A172 (cell line): ENCODE data around the gene HENMT1. TPM values are rescaled to one million over a fixed set of nuclear protein-coding genes. Genes with fewer than 3 reads are reported as not detected.

ENCODE experiments used
- DNase-seq: peaks from one replicate; pipeline ENCODE4 v3.0.0-alpha.2; 2015; ENCODE audit warnings: low spot score
- total RNA-seq: library from RNA; depleted of rRNA; stranded (reverse); fragments of >200 nt; shearing (Covaris generic); gene quantifications from 2 replicates; pipeline ENCODE4 v1.2.3, GENCODE V29; 2014; rRNA removed

Gene HENMT1
- total RNA-seq, 1 experiment from 2014 or later: not detected

DNA sequence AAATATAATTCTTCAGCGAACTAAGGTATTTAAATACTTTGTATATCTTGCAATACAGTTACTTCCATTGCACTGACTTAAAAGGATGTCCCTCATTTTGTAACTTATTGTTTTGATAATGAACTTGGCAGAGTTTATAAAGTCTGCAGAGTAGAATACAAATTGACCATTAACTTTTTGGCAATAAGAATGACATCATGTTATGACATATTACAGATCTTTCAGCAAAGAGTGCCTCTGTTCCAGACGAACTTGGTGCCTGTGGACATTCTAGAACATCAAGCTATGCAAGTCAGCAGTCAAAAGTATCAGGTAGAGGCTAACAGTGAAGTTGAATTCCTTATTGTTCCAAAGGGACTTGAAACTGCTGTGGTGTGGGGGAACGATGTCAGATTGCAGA lies 32.9 kb downstream of the HENMT1 start:
- no peak for DNase-seq

DNA sequence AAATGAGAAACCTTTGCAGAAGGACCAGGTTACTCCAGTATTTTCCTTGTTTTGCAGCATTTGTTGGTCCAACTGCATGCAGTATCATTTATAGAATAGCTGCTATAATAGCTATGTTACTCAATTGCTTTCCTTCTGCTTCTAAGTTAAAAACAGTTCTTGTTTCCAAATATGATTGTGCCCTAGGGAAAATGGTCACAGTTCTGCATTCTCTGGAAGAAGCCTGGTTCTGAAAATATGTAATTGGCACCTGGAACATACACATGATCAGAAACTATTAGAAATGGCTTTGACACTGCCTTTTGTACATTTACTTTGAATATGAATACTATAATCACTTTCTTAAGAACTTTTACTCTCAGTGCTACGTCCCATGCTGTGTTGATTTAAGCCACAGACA lies 33.6 kb downstream of the HENMT1 start:
- DNase-seq: no peak

DNA sequence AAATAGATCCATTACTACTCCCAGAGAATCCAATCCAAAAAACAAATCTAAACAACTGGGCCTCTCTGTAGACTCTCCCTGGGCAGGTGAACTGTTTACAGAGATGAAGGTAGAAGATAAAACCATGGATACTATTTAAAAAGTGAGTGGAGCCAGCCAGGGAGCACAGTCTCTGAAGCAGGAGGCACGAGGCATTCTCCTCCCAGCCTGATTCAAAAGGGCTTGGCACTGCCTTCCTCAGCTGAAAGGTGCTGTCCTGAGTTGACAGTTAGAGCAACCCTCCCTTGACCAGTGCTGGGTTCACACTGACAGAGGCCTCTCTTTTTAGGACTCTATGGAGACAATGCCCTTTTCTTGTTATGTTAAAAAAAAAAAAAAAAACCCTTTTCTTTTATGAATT lies 36.8 kb downstream of the HENMT1 start:
- no peak for DNase-seq

DNA sequence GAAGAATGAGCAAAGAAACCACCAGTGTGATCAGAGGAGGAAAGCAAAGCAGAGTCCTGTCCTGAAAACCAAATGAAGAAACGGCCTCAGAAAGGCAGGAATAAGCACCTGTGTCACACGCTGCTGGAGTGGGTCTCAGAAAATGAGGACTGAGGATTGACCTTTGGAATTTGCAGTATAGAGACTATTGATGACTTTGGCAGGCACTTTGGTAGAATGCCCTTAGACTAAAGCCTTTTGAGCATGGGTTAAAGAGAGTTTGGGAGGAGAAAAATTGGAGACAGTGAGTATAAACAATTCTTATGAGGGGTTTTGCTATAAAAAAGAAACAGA lies 43.2 kb downstream of the HENMT1 start:
- no peak for DNase-seq

GRCh38 chr1:108617008-108617723 lies 43.7 kb downstream of the HENMT1 start:
- DNase-seq: no peak

DNA sequence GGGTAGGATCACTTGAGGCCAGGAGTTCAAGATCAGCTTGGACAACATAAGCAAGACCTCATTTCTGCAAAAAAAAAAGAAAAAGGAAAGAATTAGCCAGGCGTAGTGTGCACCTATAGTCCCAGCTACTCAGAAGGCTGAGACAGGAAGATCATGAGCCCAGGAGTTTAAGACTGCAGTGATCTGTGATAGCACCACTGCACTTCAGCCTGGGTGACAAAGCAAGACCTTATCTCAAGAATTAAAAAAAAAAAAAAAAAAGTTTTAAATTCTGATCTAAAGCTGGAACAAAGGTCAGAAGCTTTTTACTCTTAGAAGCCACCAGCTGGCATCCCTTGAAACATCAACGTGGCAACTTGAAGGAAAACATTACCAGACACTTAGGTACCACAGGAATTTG lies 45.3 kb downstream of the HENMT1 start:
- DNase-seq: no peak

DNA sequence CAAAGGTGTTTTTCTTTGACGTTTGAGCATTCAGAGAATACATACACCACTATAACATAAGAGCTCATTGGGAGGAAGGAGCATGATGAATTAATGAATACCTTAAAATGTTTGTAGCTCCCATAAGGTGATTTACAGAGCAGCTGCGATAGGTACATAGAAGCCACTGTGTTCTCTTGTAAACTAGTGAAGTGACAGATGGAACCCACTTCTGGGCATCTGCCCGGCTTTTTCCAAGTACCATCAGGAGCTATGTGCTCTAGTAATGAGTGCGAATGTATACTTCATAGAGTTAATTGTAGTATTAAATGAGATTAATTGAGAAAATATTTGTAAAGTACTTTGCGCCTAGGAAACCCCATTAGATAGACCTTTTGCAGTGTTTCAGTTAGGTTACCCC lies 48.4 kb downstream of the HENMT1 start:
- no peak for DNase-seq

DNA sequence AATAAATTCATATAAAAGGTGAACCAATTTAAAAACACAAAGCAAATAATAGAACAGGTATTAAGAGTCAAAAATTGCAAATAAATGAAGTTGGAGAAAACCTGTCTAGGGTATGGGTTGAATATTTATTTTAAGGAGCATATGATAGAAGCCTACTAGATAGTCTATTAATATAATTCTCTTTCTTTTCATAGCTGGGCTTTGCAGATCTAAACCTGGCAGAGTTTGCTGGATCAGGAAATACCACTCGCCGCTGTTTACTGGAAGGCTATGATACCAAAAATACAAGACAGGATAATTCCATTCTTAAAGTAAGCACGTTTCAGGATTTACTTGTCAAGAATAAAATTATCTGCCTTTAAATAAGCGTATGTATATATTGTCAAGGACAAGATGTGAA lies 48.9 kb downstream of the HENMT1 start:
- DNase-seq: no peak

- DNase-seq: no peak
Measured at GRCh38 chr1:108610073-108610472, 50.8 kb downstream of the HENMT1 start.

- no peak for DNase-seq
Measured at GRCh38 chr1:108609483-108610049, 51.3 kb downstream of the HENMT1 start.

DNA sequence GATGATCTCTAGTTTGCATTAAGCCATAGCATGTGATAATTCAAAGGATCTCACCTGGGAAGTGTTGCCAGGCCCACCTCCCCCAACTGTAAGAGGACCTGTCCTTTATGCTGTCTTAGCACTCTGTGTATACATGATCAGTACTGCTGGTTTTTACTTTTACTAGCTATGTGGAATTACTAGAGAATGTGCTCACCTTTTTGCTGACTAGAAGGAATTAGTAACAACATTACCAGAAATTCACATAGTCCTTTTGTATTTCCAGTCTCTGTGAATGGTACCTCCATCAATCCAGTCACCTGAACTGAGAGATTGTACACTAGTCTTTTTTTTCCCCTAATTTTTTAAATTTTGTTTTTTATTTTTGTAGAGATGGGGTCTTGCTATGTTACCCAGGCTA lies 54.4 kb downstream of the HENMT1 start:
- DNase-seq: no peak

DNA sequence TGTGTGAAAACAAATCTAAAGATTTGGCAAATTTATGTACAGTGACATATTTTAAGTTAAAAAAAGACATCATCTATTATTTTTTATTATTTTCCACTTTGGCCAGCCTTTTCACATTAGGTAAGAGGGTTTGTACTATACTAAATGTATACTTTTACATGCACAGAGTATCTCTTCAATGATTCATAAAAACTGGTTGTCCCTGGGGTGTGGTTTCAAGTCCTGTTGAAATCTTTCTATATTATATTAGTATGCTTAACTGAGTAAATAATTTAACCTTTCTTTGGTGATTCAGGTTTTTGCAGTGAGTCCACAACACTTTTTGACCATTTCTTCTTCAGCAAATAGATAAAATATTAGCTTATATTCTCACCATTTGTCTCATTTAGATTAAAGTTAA lies 55.3 kb downstream of the HENMT1 start:
- DNase-seq: no peak

DNA sequence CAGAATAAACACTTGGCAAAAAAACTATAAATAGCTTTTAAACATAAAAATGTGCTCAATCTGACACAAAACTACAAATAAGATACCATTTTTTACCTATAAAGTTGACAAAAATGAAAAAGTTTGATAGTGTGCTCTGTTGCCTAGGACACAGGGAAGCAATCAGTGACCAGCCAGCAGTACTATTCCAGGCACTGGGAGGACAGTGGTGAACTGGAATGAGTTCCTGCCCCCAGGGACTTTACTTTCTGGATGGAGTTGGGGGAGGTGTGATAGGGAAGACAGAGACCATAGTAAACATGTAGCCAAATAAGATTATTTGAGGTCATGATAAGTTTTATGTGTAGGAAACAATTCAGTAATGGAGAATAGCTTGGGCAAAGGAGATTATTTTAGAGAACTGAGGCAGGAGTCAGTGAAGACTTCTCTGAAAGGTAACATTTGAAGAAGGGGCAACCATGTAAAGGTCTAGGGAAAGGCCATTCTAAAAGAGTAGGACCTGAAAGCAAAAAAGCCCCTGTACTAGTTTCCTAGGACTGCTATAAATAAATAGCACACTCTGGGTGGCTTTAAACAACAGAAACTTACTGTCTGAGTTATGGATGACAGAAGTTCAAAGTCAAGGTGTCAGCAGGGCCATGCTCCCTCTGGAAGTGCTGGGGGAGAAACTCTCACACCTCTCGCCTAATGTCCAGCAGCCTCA lies 59.0 kb downstream of the HENMT1 start:
- no peak for DNase-seq

- no peak for DNase-seq
Measured at GRCh38 chr1:108600504-108600903, 60.4 kb downstream of the HENMT1 start.

DNA sequence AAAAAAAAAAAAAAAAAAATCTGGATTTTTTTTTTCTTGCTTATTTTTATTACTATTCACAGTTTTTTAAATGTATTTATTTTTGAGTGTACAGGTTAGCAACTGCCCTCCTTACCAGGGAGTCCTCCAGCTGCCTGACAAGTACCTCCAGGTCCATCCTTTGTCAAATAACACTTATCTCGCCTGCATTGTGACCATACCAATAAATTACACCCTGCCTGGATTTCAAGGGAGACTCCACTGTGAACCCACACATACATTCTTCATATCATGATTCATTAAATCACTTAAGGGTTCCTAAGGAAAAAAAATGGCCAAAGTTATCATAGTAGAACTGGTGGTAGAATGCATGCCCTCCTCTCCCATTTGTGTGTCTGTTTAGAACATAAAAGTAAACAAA lies 62.6 kb downstream of the HENMT1 start:
- DNase-seq: no peak

Other genes starting within 250 kb of the HENMT1 start
- gene NBPF6, start 210.8 kb downstream of the HENMT1 start, total RNA-seq: not detected in 2 replicates
- gene EEIG2, start 101.0 kb downstream of the HENMT1 start, total RNA-seq: 18.9 and 20.2 TPM in 2 replicates
- gene PRPF38B, start 31.2 kb upstream of the HENMT1 start, total RNA-seq: 13.7 and 15.2 TPM in 2 replicates
- gene FNDC7, start 51.8 kb upstream of the HENMT1 start, total RNA-seq: not detected in 2 replicates
- 54.5 and 63.2 TPM in 2 replicates for gene STXBP3, start 85.6 kb upstream of the HENMT1 start, total RNA-seq
- 2.1 TPM in 1 of 2 replicates, not detected in the other for gene AKNAD1, start 196.0 kb upstream of the HENMT1 start, total RNA-seq
- gene GPSM2, start 215.9 kb upstream of the HENMT1 start, total RNA-seq: 33.4 and 38.6 TPM in 2 replicates